Pancreas (tissue), 10 donors: ENCODE results near the gene OLA1. TPM values are rescaled to one million over a fixed set of nuclear protein-coding genes. Genes with fewer than 3 reads are reported as not detected.

Experiments used
- ATAC-seq, 4 donors: fragments of 200-7000 bp; cut with Tn5 transposase; one replicate each; pipeline versions ENCODE4 v1.8.0 to v1.9.1; 2020; ENCODE audit warnings: mild to moderate bottlenecking in 4 of 4, moderate library complexity in 4 of 4
- DNase-seq, 6 donors: peaks; one replicate each; pipeline ENCODE4 v3.0.0-alpha.2; 2020
- FAIRE-seq: peaks from 2 replicates; lab custom pipeline; 2012; peaks lifted over from hg19 to GRCh38; lab: Jason Lieb, UNC
- H3K27ac ChIP-seq, 4 donors: fragments of 200-600 bp; sonication (generic); 1 replicate in 3 of 4; 2 replicates in 1 of 4; pipeline versions ENCODE4 v1.5.0 to v1.8.0; 2020
- H3K27me3 ChIP-seq, 4 donors: fragments of 200-600 bp; one replicate each; pipeline ENCODE4 v1.8.0; 2021
- H3K36me3 ChIP-seq, 3 donors: fragments of 200-600 bp; sonication (generic) in 1 of 3; one replicate each; pipeline versions ENCODE4 v1.5.0 to v1.8.0; 2020 to 2021
- H3K4me1 ChIP-seq, 3 donors: fragments of 200-600 bp; one replicate each; pipeline ENCODE4 v1.8.0; 2021
- H3K4me3 ChIP-seq, 4 donors: fragments of 200-600 bp; sonication (generic) in 2 of 4; one replicate each; pipeline versions ENCODE4 v1.5.0 to v1.8.0; 2020 to 2021
- H3K9me3 ChIP-seq, 4 donors: fragments of 200-600 bp; one replicate each; pipeline ENCODE4 v1.8.0; 2021
- WGBS, 2 donors: extraction: QIAGEN DNeasy Blood & Tissue Kit; methylation state at CpG; one replicate each; pipeline ENCODE4 v1.1.7; 2013; 5-methylcytosine and 5-hydroxymethylcytosine counted together
- intact Hi-C, 3 donors: fragments of 100-400 bp; cut with DNase I; formaldehyde crosslinking; loops; one replicate each; pipeline versions ENCODE4 v1.11.1 to v1.14.2; 2022
- polyA plus RNA-seq, 2 donors: library from polyadenylated mRNA; stranded (reverse); fragments of 200-250 nt; gene quantifications; one replicate each; pipeline ENCODE4 v1.2.3, GENCODE V29; 2013
- total RNA-seq, 6 donors: library from RNA; stranded (reverse); fragmentation: NEBNext Ultra II Directional in 4 of 6; extraction: Animal tissue kit (Norgen Biotek cat#: 25700) in 4 of 6; gene quantifications; one replicate each; pipeline versions ENCODE4 v1.2.1 to v1.2.4, GENCODE V29; 2021 to 2023
- TF ChIP-seq, protein P1 (sequence below), 4 donors: fragments of 200-600 bp; sonication (generic) in 3 of 4; IDR thresholded peaks; one replicate each; pipeline versions ENCODE4 v1.5.0 to v1.8.0; 2021; ENCODE audit warnings: antibody characterized with exemption in 4 of 4
- donor health status: healthy with polysubstance abuse.
- donor health status: DM: no; HTN: no; CAD: no; lungs with moderate emphysema.
- donor health status: DM: no; HTN: no; CAD: no.
- donor health status: control.
- donor health status: control.
- donor health status: Bipolar disorder and iron deficiency.
- donor health status: DM: yes; HTN: yes; CAD: no.
- donor health status: DM: no; HTN: no; CAD: no.
- donor health status: DM: no; HTN: no; CAD: no.
- donor health status: DM: yes; HTN: yes; CAD: no.

The OLA1 gene
- total and polyA plus RNA-seq, 8 donors = 29.1 to 55.8 (median 43.1) TPM

DNA sequence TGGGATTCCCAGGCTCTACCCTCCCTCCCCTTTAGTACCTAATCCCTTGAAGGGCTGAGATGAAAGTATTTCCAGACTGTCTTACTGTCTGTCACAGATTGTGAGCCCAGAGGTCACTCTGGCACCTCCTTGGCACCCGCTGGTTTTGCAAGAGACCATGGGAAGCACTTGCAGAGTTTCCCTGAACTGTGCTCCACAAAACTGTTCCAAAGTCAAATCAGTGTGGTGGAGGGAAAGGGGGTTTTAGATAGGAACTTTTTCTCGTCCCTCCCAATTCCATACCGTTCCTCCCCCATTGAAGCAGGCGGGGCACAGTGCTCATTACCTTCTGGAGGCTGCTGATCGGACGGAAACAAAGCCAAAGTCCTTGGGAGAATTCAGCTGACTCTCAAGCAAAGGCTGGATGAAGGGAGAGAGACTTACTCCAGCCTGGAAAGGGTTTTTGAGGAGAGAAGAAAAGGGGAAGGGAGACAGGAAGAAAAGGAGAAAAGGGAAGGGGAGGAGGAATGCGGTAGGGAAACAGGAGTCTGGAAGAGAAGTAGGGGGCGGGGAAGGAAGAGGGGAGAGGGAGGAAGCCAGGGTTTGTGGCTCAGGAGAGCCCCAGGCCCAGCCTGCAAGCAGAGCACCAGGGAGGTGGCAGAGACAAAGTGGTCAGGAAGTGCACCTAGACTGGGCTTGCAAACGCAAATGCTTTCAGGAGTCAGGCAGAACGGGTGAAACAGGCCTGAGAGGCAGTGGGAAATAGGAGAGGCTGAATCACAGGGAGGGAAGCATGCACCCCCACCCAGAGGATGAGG is 194.8 kb downstream of the OLA1 start:
- Histone ChIP-seq H3K4me3 (no peak overlapping the region), H3K27ac (no peak overlapping the region), H3K9me3 (no peaks in the 10 kb centered on the region), H3K27me3 (no peaks in the 10 kb centered on the region), H3K36me3 (no peaks in the 10 kb centered on the region), H3K4me1 (no peaks in the 10 kb centered on the region)
- ATAC-seq = no peak
- TF ChIP-seq, protein P1, sequence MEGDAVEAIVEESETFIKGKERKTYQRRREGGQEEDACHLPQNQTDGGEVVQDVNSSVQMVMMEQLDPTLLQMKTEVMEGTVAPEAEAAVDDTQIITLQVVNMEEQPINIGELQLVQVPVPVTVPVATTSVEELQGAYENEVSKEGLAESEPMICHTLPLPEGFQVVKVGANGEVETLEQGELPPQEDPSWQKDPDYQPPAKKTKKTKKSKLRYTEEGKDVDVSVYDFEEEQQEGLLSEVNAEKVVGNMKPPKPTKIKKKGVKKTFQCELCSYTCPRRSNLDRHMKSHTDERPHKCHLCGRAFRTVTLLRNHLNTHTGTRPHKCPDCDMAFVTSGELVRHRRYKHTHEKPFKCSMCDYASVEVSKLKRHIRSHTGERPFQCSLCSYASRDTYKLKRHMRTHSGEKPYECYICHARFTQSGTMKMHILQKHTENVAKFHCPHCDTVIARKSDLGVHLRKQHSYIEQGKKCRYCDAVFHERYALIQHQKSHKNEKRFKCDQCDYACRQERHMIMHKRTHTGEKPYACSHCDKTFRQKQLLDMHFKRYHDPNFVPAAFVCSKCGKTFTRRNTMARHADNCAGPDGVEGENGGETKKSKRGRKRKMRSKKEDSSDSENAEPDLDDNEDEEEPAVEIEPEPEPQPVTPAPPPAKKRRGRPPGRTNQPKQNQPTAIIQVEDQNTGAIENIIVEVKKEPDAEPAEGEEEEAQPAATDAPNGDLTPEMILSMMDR (IDR thresholded peaks at IDR 0.05) = no peak
- no peak for FAIRE-seq
- no peak for DNase-seq
- whole genome bisulfite sequencing, 2 donors = 59 to 71% methylated on average over 10 of the region's 10 CpGs
- intact Hi-C loops = no loop called here

DNA sequence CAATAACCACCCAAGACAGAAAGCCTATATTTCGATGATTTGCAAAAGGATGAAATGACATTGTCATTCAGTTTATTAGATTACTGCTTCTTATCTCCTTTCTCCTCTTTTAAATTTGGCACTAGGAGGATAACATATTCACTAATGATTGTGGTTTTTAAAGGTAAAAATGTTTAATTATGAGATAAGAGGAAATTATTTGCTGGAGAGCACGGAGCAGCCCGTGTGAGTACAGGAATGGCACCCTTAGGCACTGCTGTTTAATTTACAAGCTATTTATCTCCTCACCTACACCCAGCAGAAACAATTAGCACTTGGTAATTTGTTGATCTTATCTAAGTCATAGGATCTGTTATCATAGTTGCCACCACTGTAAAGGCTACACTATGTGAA is 195.8 kb downstream of the OLA1 start:
- intact Hi-C loops = no loop called here
- Histone ChIP-seq H3K27ac (no peak overlapping the region), H3K4me3 (no peak overlapping the region), H3K27me3 (no peaks in the 10 kb centered on the region), H3K36me3 (no peaks in the 10 kb centered on the region), H3K4me1 (no peaks in the 10 kb centered on the region), H3K9me3 (no peaks in the 10 kb centered on the region)
- FAIRE-seq (no peak), ATAC-seq (no peak), DNase-seq (no peak)
- WGBS, 2 donors = 64 to 70% methylated on average over 3 of the region's 3 CpGs
- TF ChIP-seq, protein P1 (IDR thresholded peaks at IDR 0.05) = no peak

DNA sequence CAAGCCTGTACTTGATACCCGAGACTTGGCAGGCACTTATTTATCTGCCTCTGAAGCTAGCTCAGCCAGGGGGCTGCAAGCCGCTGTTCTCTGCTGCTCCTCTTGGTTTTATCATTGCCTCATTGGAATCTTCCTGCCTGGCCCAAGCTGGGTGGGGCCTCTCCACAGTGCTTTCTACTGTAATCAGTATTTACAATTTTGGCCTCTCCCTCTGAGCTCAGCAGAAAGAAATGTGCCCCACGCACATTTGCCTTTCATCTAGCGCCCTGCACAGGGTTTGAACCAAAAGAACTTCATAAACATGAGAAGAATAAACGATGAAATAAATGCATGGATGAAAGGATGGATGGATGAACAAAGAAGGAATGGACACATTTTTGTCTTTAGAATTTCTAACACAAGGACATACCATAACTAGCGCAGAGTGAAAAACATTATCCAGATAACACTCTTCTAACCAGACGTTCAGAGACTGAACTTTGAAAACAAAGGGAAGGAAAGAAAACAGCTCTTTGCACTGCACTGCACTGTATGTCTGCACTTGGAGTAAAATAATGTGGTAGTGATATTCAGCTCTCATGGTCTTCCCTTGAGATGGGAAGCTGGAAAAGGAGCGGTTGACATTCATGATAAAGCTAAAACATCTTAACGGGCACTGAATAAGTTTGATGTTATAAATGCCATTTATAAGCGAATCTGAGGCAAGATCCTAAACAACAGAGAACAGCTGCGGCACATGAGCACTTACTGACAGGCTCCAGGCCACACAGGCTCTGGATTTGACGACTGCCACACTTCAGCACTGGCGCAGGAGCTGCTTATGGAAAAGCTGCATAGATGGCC is 196.4 kb downstream of the OLA1 start:
- Histone ChIP-seq H3K4me1 (no peaks in the 10 kb centered on the region), H3K27me3 (no peaks in the 10 kb centered on the region), H3K27ac (no peak overlapping the region), H3K4me3 (no peak overlapping the region), H3K36me3 (no peaks in the 10 kb centered on the region), H3K9me3 (no peaks in the 10 kb centered on the region)
- TF ChIP-seq, protein P1 (IDR thresholded peaks at IDR 0.05) = no peak
- DNase-seq (peak in 2 of 6 donors; percentile 12 to 17), FAIRE-seq (no peak), ATAC-seq (peak in 3 of 4 donors; percentile 76 to 81 (median 76))
- intact Hi-C loops = no loop called here
- WGBS, 2 donors = 72% methylated on average over 13 of the region's 13 CpGs

DNA sequence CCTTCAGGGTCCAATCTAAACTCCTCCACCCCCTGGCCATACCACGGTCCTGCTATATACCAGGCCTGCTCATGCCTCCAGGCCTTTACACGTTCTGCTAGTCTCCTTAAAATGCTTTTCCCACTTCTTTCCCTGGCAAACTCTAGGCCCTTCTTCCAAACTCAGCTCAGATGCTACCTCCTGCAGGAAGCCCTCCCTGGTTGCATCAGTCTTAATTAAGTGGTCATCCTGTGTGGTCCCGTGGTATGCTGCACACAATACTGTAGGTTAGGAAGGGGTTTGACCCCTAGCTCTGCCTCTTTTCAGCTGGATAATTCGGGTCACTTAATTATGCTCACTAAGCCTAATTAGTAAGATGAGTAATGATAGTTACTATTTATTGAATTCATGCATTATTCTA is 197.3 kb downstream of the OLA1 start:
- FAIRE-seq = no peak

More for the DNA sequence above, 197.3 kb downstream of the OLA1 start:
- H3K27me3 ChIP-seq = no peaks in the 10 kb centered on the region
- WGBS, 2 donors = 89 to 92% methylated on average over 4 of the region's 4 CpGs
- TF ChIP-seq, protein P1 (IDR thresholded peaks at IDR 0.05) = no peak
- intact Hi-C loops = no loop called here
- no peak overlapping the region for H3K4me3 ChIP-seq
- DNase-seq (no peak), ATAC-seq (no peak)
- no peak overlapping the region for H3K27ac ChIP-seq
- H3K36me3 ChIP-seq = no peaks in the 10 kb centered on the region
- no peaks in the 10 kb centered on the region for H3K4me1 ChIP-seq
- H3K9me3 ChIP-seq = no peaks in the 10 kb centered on the region
